ENCODE data around the gene SLC44A1. TPM values are rescaled to one million over a fixed set of nuclear protein-coding genes. Genes with fewer than 3 reads are reported as not detected.

The SLC44A1 gene
- total RNA-seq, 1 donor from 2014 or later: 69.7 TPM

DNA sequence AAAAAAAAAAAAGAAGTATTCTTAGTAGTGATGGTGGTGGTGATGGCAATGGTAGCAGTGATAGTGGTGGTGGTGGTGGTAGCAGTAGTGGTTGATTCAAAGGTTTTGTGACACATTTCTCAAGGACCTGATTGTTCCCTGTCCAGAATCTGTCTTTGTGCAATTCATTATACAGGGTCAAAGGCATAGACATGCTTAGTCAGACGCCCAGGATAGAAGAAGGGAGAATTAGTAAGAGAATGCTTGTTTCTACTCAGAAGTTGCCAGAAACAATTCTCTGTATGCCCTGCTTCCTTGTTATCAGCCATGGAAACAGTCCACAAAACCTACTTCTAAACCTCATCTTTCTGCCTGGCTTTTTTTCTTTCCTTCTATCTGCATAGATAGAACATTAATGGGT lies 89.4 kb downstream of the SLC44A1 start:
- H3K27ac Mint-ChIP-seq (ENCODE audit: unreplicated experiment): no peak overlapping the region
- TF ChIP-seq, protein P1, sequence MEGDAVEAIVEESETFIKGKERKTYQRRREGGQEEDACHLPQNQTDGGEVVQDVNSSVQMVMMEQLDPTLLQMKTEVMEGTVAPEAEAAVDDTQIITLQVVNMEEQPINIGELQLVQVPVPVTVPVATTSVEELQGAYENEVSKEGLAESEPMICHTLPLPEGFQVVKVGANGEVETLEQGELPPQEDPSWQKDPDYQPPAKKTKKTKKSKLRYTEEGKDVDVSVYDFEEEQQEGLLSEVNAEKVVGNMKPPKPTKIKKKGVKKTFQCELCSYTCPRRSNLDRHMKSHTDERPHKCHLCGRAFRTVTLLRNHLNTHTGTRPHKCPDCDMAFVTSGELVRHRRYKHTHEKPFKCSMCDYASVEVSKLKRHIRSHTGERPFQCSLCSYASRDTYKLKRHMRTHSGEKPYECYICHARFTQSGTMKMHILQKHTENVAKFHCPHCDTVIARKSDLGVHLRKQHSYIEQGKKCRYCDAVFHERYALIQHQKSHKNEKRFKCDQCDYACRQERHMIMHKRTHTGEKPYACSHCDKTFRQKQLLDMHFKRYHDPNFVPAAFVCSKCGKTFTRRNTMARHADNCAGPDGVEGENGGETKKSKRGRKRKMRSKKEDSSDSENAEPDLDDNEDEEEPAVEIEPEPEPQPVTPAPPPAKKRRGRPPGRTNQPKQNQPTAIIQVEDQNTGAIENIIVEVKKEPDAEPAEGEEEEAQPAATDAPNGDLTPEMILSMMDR (IDR thresholded peaks at IDR 0.05; ENCODE audit: unreplicated experiment): no peak
- no peak overlapping the region for H3K4me3 Mint-ChIP-seq (ENCODE audit: unreplicated experiment)
- no peaks in the 10 kb centered on the region for H3K9me3 Mint-ChIP-seq (ENCODE audit: unreplicated experiment)
- peaks cover 7% of the 10 kb centered on the region for H3K4me1 Mint-ChIP-seq (ENCODE audit: unreplicated experiment)
- DNase-seq (ENCODE audit: low spot score): no peak
- peaks cover 11% of the 10 kb centered on the region for H3K36me3 Mint-ChIP-seq (ENCODE audit: low read depth, unreplicated experiment)
- H3K27me3 Mint-ChIP-seq (ENCODE audit: unreplicated experiment): no peaks in the 10 kb centered on the region

DNA sequence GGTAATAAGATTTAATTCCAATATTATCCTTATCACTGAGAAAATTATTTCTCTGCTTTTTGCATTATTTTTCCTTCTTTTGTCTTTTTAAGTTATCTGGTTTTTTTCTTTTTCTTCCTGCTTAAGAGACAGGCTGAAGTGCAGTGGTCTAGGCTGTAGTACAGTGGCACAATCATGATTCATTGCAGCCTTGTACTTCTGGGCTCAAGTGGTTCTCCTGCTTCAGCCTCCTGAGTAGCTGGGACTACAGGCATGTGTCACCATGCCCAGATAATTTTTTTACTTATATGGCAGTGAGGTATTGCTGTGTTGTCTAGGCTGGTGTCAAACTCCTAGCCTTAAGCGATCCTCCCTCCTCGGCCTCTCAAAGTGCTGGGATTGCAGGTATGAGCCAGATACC lies 93.9 kb downstream of the SLC44A1 start:
- TF ChIP-seq, protein P1 (IDR thresholded peaks at IDR 0.05; ENCODE audit: unreplicated experiment): no peak
- Mint-ChIP-seq H3K27ac (ENCODE audit: unreplicated experiment) (no peak overlapping the region), H3K36me3 (ENCODE audit: low read depth, unreplicated experiment) (peaks cover 11% of the 10 kb centered on the region), H3K27me3 (ENCODE audit: unreplicated experiment) (no peaks in the 10 kb centered on the region), H3K9me3 (ENCODE audit: unreplicated experiment) (no peaks in the 10 kb centered on the region), H3K4me3 (ENCODE audit: unreplicated experiment) (no peak overlapping the region), H3K4me1 (ENCODE audit: unreplicated experiment) (no peaks in the 10 kb centered on the region)
- no peak for DNase-seq (ENCODE audit: low spot score)

DNA sequence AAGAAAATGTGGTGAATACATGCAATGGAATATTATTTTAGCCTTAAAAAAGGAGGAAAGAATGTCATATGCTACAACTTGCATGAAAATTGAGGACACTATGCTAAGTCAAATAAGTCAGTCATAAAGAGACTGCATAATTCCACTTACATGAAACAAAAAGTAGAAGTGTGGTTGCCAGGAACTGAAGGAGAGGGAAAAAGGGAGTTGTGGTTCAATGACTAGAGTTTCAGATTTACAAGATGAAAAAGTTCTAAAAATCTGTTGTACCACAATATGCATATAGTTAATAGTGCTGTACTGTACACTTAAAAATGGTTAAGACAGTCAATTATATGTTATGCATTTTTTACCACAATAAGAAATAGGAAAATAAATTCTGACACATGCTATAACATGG lies 95.4 kb downstream of the SLC44A1 start:
- no peak overlapping the region for H3K4me3 Mint-ChIP-seq (ENCODE audit: unreplicated experiment)
- TF ChIP-seq, protein P1 (IDR thresholded peaks at IDR 0.05; ENCODE audit: unreplicated experiment): no peak
- peaks cover 11% of the 10 kb centered on the region for H3K36me3 Mint-ChIP-seq (ENCODE audit: low read depth, unreplicated experiment)
- H3K9me3 Mint-ChIP-seq (ENCODE audit: unreplicated experiment): no peaks in the 10 kb centered on the region
- no peaks in the 10 kb centered on the region for H3K4me1 Mint-ChIP-seq (ENCODE audit: unreplicated experiment)
- H3K27me3 Mint-ChIP-seq (ENCODE audit: unreplicated experiment): no peaks in the 10 kb centered on the region
- H3K27ac Mint-ChIP-seq (ENCODE audit: unreplicated experiment): no peak overlapping the region
- DNase-seq (ENCODE audit: low spot score): no peak

DNA sequence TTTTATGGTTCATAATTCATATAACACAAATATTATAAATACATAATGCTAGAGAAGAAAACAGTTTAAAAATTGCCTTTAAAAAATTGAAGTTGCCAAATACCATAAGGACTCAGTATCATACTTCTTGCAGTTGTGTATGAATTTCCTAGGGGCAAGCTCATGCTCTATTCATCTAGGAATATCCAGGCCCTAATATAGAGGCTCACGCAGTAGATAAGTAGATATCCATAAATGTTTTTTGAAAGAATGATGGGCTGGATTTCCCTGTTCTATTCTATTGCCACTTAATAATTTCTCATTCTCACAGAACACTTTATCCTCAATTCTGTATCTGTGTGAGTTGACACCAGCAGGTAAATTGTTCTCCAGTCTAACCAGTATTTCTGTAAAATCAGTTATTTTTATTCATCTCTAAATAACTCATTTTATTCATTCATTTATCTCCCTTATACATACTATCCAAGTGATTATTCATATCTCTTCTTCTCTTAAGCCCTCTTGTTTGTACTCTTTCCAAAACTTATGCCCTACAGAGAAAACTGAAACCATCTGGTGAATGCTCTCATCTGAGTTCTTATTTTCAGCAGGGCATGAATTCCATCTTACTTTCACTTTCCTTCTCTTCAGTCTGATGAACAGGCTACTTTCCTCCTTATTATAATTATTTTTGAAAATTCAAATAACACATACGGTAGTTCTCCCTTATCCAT lies 97.1 kb downstream of the SLC44A1 start:
- H3K27me3 Mint-ChIP-seq (ENCODE audit: unreplicated experiment): no peaks in the 10 kb centered on the region
- no peaks in the 10 kb centered on the region for H3K9me3 Mint-ChIP-seq (ENCODE audit: unreplicated experiment)
- DNase-seq (ENCODE audit: low spot score): no peak
- TF ChIP-seq, protein P1 (IDR thresholded peaks at IDR 0.05; ENCODE audit: unreplicated experiment): no peak
- H3K27ac Mint-ChIP-seq (ENCODE audit: unreplicated experiment): no peak overlapping the region
- peaks cover 11% of the 10 kb centered on the region for H3K36me3 Mint-ChIP-seq (ENCODE audit: low read depth, unreplicated experiment)
- no peaks in the 10 kb centered on the region for H3K4me1 Mint-ChIP-seq (ENCODE audit: unreplicated experiment)
- H3K4me3 Mint-ChIP-seq (ENCODE audit: unreplicated experiment): no peak overlapping the region

DNA sequence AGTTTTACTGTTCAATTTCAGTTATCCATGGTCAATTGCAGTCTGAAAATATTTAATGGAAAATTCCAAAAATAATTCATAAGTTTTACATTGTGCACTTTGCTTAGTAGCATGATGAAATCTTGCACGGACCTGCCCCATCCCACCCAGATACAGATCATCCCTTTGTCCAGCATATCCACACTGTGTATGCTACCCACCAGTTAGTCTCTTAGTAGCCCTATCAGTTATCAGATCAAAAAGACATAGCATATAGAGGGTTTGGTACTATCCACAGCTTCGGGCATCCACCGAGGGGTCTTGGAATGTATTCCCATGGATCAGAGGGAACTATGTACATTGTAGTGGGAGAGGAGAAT lies 97.7 kb downstream of the SLC44A1 start:
- TF ChIP-seq, protein P1 (IDR thresholded peaks at IDR 0.05; ENCODE audit: unreplicated experiment): no peak

More for the DNA sequence above, 97.7 kb downstream of the SLC44A1 start:
- peaks cover 7% of the 10 kb centered on the region for H3K36me3 Mint-ChIP-seq (ENCODE audit: low read depth, unreplicated experiment)
- no peak overlapping the region for H3K27ac Mint-ChIP-seq (ENCODE audit: unreplicated experiment)
- H3K27me3 Mint-ChIP-seq (ENCODE audit: unreplicated experiment): no peaks in the 10 kb centered on the region
- H3K4me1 Mint-ChIP-seq (ENCODE audit: unreplicated experiment): no peaks in the 10 kb centered on the region
- DNase-seq (ENCODE audit: low spot score): no peak
- H3K9me3 Mint-ChIP-seq (ENCODE audit: unreplicated experiment): no peaks in the 10 kb centered on the region
- H3K4me3 Mint-ChIP-seq (ENCODE audit: unreplicated experiment): no peak overlapping the region

Data from endothelial cell (in vitro differentiated cells).